A673 (cell line): Measurements from ENCODE around the gene SF3B5.
A peak's percentile ranks its signal among the peaks of the same experiment; 100 is the strongest.

Experiments
- CTCF ChIP-seq: fragments of 300-800, 200-600 bp; sonication (generic); conservative IDR thresholded peaks from 2 replicates; pipeline ENCODE4 v1.5.1; 2017; ENCODE audit warnings: low read depth, mild to moderate bottlenecking, antibody characterized with exemption, low read length, moderate library complexity, mixed read lengths
- EZH2 ChIP-seq: fragments of 200-600 bp; sonication (generic); IDR thresholded peaks from 2 replicates; pipeline ENCODE4 v1.6.1; 2017; ENCODE audit warnings: borderline replicate concordance, low read depth, mild to moderate bottlenecking, mixed read lengths, antibody characterized with exemption, low read length; ENCODE audit not compliant: poor library complexity, severe bottlenecking

- TF ChIP-seq CTCF: peak; percentile 36; the same call in 1 of the 2 replicates
- TF ChIP-seq EZH2: peak; percentile 41
Measured at GRCh38 chr6:144063744-144064401, 31.5 kb downstream of the SF3B5 start.
